B cell (primary cell): Measurements from ENCODE around the gene PRCC. TPM values are rescaled to one million over a fixed set of nuclear protein-coding genes. Genes with fewer than 3 reads are reported as not detected.
A peak's percentile ranks its signal among the peaks of the same experiment; 100 is the strongest.

Experiments
- ATAC-seq: fragments of 200-7000 bp; cut with Tn5 transposase; one replicate; pipeline ENCODE4 v1.10.0; 2021; ENCODE audit warnings: low read depth, mild to moderate bottlenecking, moderate number of reproducible peaks, moderate library complexity
- CTCF ChIA-PET: fragments of 350-600 bp; sonication (Branson Sonifier 250); formaldehyde crosslinking; loops from one replicate; lab custom pipeline; 2021; ENCODE audit warnings: antibody characterized with exemption, inconsistent platforms; lab: Charles Lee
- POLR2A ChIA-PET: fragments of 350-600 bp; sonication (Branson Sonifier 250); formaldehyde crosslinking; loops from one replicate; lab custom pipeline; 2021; ENCODE audit warnings: antibody characterized with exemption; lab: Charles Lee
- DNase-seq: peaks from one replicate; pipeline ENCODE4 v3.0.0; 2013
- H2AFZ ChIP-seq: 2 replicates; pipeline ENCODE4 v1.6.1; 2012; ENCODE audit warnings: mild to moderate bottlenecking, low read depth, low read length; ENCODE audit not compliant: insufficient read depth, poor library complexity, severe bottlenecking
- H3K27ac ChIP-seq, 2 donors: 1 replicate in 1 of 2; 2 replicates in 1 of 2; pipeline ENCODE4 v1.5.1; 2012 to 2013; ENCODE audit warnings: low read length in 2 of 2, mild to moderate bottlenecking in 2 of 2, moderate library complexity in 1 of 2
- H3K27me3 ChIP-seq, 4 experiments: fragments of 200-600 bp in 1 of 4; sonication (generic) in 1 of 4; replicated peaks in 1 of 4; 1 replicate in 2 of 4; 2 replicates in 2 of 4; pipeline versions ENCODE4 v1.6.1 to v1.7.0; 2013 to 2016; ENCODE audit warnings: low read length in 3 of 4, mild to moderate bottlenecking in 2 of 4, mixed read lengths in 1 of 4, moderate library complexity in 1 of 4; ENCODE audit not compliant: insufficient read depth in 4 of 4, control insufficient read depth in 3 of 4; ENCODE audit errors: control extremely low read depth in 1 of 4
- H3K36me3 ChIP-seq, 2 experiments: replicated peaks in 1 of 2; 1 replicate in 1 of 2; 2 replicates in 1 of 2; pipeline versions ENCODE4 v1.6.1 to v1.7.1; 2013; ENCODE audit warnings: low read length in 1 of 2; ENCODE audit not compliant: insufficient read depth in 2 of 2, control insufficient read depth in 1 of 2; ENCODE audit errors: control extremely low read depth in 1 of 2, extremely low read depth in 1 of 2
- H3K4me1 ChIP-seq, 2 donors: fragments of 200-600 bp in 1 of 2; sonication (generic) in 1 of 2; 1 replicate in 1 of 2; 2 replicates in 1 of 2; pipeline versions ENCODE4 v1.5.1 to v1.6.1; 2013 to 2017; ENCODE audit warnings: low read length in 2 of 2; ENCODE audit not compliant: control insufficient read depth in 2 of 2, insufficient read depth in 2 of 2
- H3K4me2 ChIP-seq: replicated peaks from 2 replicates; pipeline ENCODE3; 2012; ENCODE audit warnings: mild to moderate bottlenecking, low read depth, low read length; ENCODE audit not compliant: poor library complexity, severe bottlenecking
- H3K4me3 ChIP-seq, 5 experiments: fragments of 200-600 bp in 1 of 5; sonication (generic) in 1 of 5; 1 replicate in 3 of 5; 2 replicates in 2 of 5; pipeline versions ENCODE4 v1.5.1 to v1.7.0; 2011 to 2016; ENCODE audit warnings: low read length in 4 of 5, mild to moderate bottlenecking in 4 of 5, low read depth in 2 of 5, control low read depth in 1 of 5, moderate library complexity in 1 of 5; ENCODE audit not compliant: insufficient read depth in 1 of 5; ENCODE audit errors: control extremely low read depth in 1 of 5, extremely low read depth in 1 of 5
- H3K79me2 ChIP-seq: fragments of 200-600 bp; sonication (generic); one replicate; pipeline ENCODE4 v1.6.0; 2016; ENCODE audit warnings: low read length; ENCODE audit not compliant: control insufficient read depth, insufficient read depth
- H3K9ac ChIP-seq: fragments of 200-600 bp; sonication (generic); 2 replicates; pipeline ENCODE4 v1.6.1; 2017; ENCODE audit warnings: mild to moderate bottlenecking, low read length, moderate library complexity
- H3K9me3 ChIP-seq, 3 donors: one replicate each; pipeline versions ENCODE4 v1.6.1 to v1.7.1; 2013; ENCODE audit warnings: low read length in 2 of 3; ENCODE audit not compliant: control insufficient read depth in 2 of 3, insufficient read depth in 1 of 3; ENCODE audit errors: control extremely low read depth in 1 of 3
- H4K20me1 ChIP-seq: 2 replicates; pipeline ENCODE4 v1.6.0; 2012; ENCODE audit warnings: mild to moderate bottlenecking, low read length; ENCODE audit not compliant: insufficient read depth, control insufficient read depth, poor library complexity, severe bottlenecking
- H3K27ac Mint-ChIP-seq: one replicate; pipeline ENCODE4 v1.8.0; 2021; ENCODE audit warnings: mixed read lengths
- H3K27me3 Mint-ChIP-seq: one replicate; pipeline ENCODE4 v1.8.0; 2021; ENCODE audit warnings: mixed read lengths
- H3K4me1 Mint-ChIP-seq: one replicate; pipeline ENCODE4 v1.8.0; 2021; ENCODE audit warnings: mixed read lengths
- H3K4me3 Mint-ChIP-seq: one replicate; pipeline ENCODE4 v1.8.0; 2021; ENCODE audit warnings: mixed read lengths
- H3K9me3 Mint-ChIP-seq: one replicate; pipeline ENCODE4 v1.8.0; 2022; ENCODE audit warnings: mixed read lengths; ENCODE audit not compliant: insufficient read depth
- EZH2 ChIP-seq: IDR thresholded peaks from 2 replicates; pipeline ENCODE4 v1.6.1; 2012; ENCODE audit warnings: borderline replicate concordance, low read depth, mild to moderate bottlenecking, moderate library complexity, low read length; ENCODE audit not compliant: insufficient read depth, poor library complexity, severe bottlenecking
- WGBS: methylation state at CpG from one replicate; pipeline ENCODE4 v1.1.5; 2013; ENCODE audit warnings: missing lambda C conversion rate; ENCODE audit not compliant: insufficient coverage; 5-methylcytosine and 5-hydroxymethylcytosine counted together
- intact Hi-C: fragments of 100-400 bp; cut with micrococcal nuclease; formaldehyde crosslinking; loops from one replicate; pipeline ENCODE4 v1.10.0; 2022
- polyA plus RNA-seq: library from polyadenylated mRNA; depleted of rRNA; stranded (reverse); fragments of >200 nt; gene quantifications from 2 replicates; pipeline ENCODE4 v1.2.3, GENCODE V29; 2012
- total RNA-seq, 2 donors: library from RNA; stranded (reverse); fragments of 120-200 nt in 1 of 2; gene quantifications; 1 replicate in 1 of 2; 2 replicates in 1 of 2; pipeline versions ENCODE4 v1.2.3 to v1.2.4, GENCODE V29; 2013 to 2022
- TF ChIP-seq, protein P1 (sequence below): fragments of 200-600 bp; IDR thresholded peaks from one replicate; pipeline ENCODE4 v1.8.0; 2022; ENCODE audit warnings: antibody characterized with exemption, mild to moderate bottlenecking

PRCC gene
- total and polyA plus RNA-seq, 2 donors (not counting 1 experiment from before 2014, with no cell fraction given): 55.7 to 83.4 TPM

DNA sequence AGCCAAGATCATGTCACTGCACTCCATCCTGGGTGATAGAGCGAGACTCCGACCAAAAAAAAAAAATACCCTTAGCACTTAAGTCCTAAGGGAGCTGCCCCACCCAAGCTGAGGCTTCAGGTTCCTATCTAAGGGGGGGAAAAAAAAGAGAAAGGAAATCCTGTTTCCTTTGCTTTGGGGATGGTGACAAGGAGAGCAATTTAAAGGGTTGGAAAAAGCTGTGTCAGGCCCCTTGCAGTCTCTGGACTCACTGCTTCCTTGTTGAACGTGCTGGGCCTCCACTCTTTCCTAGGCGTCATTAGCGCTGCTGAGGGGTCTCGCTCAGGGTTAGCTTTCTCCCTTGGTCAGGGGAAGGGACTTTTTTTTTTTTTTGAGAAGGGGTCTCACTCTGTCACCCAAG is 18.1 kb downstream of the PRCC start:
- peak overlapping the region; percentile 37 for H3K27ac Mint-ChIP-seq
- no peak overlapping the region for H2AFZ ChIP-seq

DNA sequence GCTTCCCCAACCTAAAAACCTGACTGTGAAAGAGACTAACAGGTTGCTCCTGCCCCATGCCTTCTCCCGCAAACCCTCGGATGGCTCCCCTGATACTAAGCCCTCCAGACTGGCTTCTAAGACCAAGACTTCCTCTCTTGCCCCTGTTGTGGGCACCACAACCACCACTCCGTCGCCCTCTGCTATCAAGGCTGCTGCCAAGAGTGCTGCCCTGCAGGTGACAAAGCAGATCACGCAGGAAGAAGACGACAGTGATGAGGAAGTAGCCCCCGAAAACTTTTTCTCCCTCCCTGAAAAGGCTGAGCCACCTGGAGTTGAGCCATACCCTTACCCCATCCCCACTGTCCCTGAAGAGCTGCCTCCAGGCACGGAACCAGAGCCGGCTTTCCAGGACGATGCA is 19.3 kb downstream of the PRCC start:
- ATAC-seq (no peak), DNase-seq (no peak)
- Histone ChIP-seq H3K27ac (no peak overlapping the region), H3K79me2 (peaks cover 49% of the 10 kb centered on the region), H3K9ac (no peak overlapping the region), H3K4me2 (no peak overlapping the region), H3K36me3 (peaks cover 11 to 68% of the 10 kb centered on the region in 2 experiments), H3K9me3 (no peaks in the 10 kb centered on the region), H3K4me1 (no peaks in the 10 kb centered on the region), H2AFZ (no peak overlapping the region), H3K4me3 (no peak overlapping the region), H3K27me3 (no peaks in the 10 kb centered on the region), H4K20me1 (peaks cover 47% of the 10 kb centered on the region)
- no peak overlapping the region for H3K27ac Mint-ChIP-seq
- no peak for TF ChIP-seq EZH2
- TF ChIP-seq, protein P1, sequence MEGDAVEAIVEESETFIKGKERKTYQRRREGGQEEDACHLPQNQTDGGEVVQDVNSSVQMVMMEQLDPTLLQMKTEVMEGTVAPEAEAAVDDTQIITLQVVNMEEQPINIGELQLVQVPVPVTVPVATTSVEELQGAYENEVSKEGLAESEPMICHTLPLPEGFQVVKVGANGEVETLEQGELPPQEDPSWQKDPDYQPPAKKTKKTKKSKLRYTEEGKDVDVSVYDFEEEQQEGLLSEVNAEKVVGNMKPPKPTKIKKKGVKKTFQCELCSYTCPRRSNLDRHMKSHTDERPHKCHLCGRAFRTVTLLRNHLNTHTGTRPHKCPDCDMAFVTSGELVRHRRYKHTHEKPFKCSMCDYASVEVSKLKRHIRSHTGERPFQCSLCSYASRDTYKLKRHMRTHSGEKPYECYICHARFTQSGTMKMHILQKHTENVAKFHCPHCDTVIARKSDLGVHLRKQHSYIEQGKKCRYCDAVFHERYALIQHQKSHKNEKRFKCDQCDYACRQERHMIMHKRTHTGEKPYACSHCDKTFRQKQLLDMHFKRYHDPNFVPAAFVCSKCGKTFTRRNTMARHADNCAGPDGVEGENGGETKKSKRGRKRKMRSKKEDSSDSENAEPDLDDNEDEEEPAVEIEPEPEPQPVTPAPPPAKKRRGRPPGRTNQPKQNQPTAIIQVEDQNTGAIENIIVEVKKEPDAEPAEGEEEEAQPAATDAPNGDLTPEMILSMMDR: no peak
- H3K27me3 Mint-ChIP-seq: no peaks in the 10 kb centered on the region
- WGBS: 18% methylated on average over 7 of the region's 10 CpGs
- ChIA-PET CTCF (interaction anchor here (0.7 to 1.1 kb wide), 2 partner anchors 52 to 130 kb away, joined by 3 read pairs; no protein-coding TSS in a partner anchor), POLR2A (no interaction called here)
- H3K4me3 Mint-ChIP-seq: no peak overlapping the region
- no peaks in the 10 kb centered on the region for H3K9me3 Mint-ChIP-seq
- intact Hi-C loops: no loop called here
- H3K4me1 Mint-ChIP-seq: peaks cover 5% of the 10 kb centered on the region

More for the DNA sequence above, 18.1 kb downstream of the PRCC start:
- Mint-ChIP-seq H3K27me3 (no peaks in the 10 kb centered on the region), H3K4me1 (peaks cover 7% of the 10 kb centered on the region), H3K4me3 (no peak overlapping the region), H3K9me3 (no peaks in the 10 kb centered on the region)
- ATAC-seq: no peak
- Histone ChIP-seq H3K27me3 (no peaks in the 10 kb centered on the region), H3K79me2 (peaks cover 58% of the 10 kb centered on the region), H3K9ac (no peak overlapping the region), H3K4me1 (no peaks in the 10 kb centered on the region), H3K9me3 (no peaks in the 10 kb centered on the region), H3K36me3 (peaks cover 15 to 64% of the 10 kb centered on the region in 2 experiments), H3K4me2 (no peak overlapping the region), H4K20me1 (peaks cover 49% of the 10 kb centered on the region), H3K27ac (no peak overlapping the region), H3K4me3 (no peak overlapping the region)
- no peak for TF ChIP-seq EZH2
- TF ChIP-seq, protein P1: no peak
- ChIA-PET POLR2A (no interaction called here), CTCF (interaction anchor here (0.8 to 1.5 kb wide), 4 partner anchors 9 to 60 kb away, joined by 3 to 6 read pairs (median 4); no protein-coding TSS in a partner anchor)
- DNase-seq: no peak
- 82% methylated on average over 3 of the region's 6 CpGs for whole genome bisulfite sequencing
- intact Hi-C loops: no loop called here
